HepG2 (cell line): ENCODE data around the gene NPY. TPM values are rescaled to one million over a fixed set of nuclear protein-coding genes. Genes with fewer than 3 reads are reported as not detected.
"Not testable (repeated sequence)": the region's sequence is repeated elsewhere in the genome, so short reads cannot be mapped to it uniquely, and the experiment has no call there.

Experiments used
- ATAC-seq: fragments of 200-7000 bp; cut with Tn5 transposase; 3 replicates; pipeline ENCODE4 v1.9.1; 2020; ENCODE audit warnings: mild to moderate bottlenecking, moderate library complexity
- BruUV-seq: library from RNA; stranded (reverse); fragments of 400-500 nt; replicated peaks from 2 replicates; lab custom pipeline; 2021; lab: Mats Ljungman, UMichigan
- CTCF ChIA-PET: fragments of 300-600 bp; formaldehyde crosslinking; extraction: SDS; loops from one replicate; lab custom pipeline; 2021; ENCODE audit warnings: low total read pairs, inconsistent platforms, low intra/inter-chr PET ratio; lab: Yijun Ruan, JAX
- POLR2A ChIA-PET: fragments of 350-600 bp; sonication (Branson Sonifier 250); formaldehyde crosslinking; loops from one replicate; lab custom pipeline; 2020; ENCODE audit warnings: antibody characterized with exemption, inconsistent platforms; lab: Yijun Ruan, JAX
- DNase-seq: peaks from one replicate; pipeline ENCODE4 v3.0.0-alpha.2; 2015; ENCODE audit warnings: low spot score
- FAIRE-seq: peaks from 3 replicates; lab custom pipeline; 2011; peaks lifted over from hg19 to GRCh38; lab: Jason Lieb, UNC
- H2AFZ ChIP-seq: one replicate; pipeline ENCODE4 v1.6.1; 2011; ENCODE audit warnings: low read length, inconsistent platforms
- H3K27ac ChIP-seq: fragments of 300-600 bp; 3 replicates; pipeline ENCODE4 v1.8.0; 2011; ENCODE audit warnings: mixed run types, mild to moderate bottlenecking, mixed read lengths, low read length, inconsistent platforms; ENCODE audit not compliant: insufficient read depth; ENCODE audit errors: extremely low read length
- H3K27me3 ChIP-seq, 2 experiments: fragments of 200-600 bp in 1 of 2; 2 replicates in 1 of 2; 3 replicates in 1 of 2; pipeline versions ENCODE4 v1.6.0 to v1.8.0; 2011; ENCODE audit warnings: low read length in 2 of 2, mild to moderate bottlenecking in 2 of 2, moderate library complexity in 2 of 2, inconsistent platforms in 1 of 2; ENCODE audit not compliant: insufficient read depth in 2 of 2, control insufficient read depth in 1 of 2
- H3K36me3 ChIP-seq, 2 experiments: fragments of 200-600 bp in 1 of 2; replicated peaks in 1 of 2; 2 replicates in 1 of 2; 3 replicates in 1 of 2; pipeline versions ENCODE4 v1.5.1 to v1.8.0; 2011; ENCODE audit warnings: low read length in 2 of 2, inconsistent platforms in 1 of 2; ENCODE audit not compliant: insufficient read depth in 2 of 2, control insufficient read depth in 1 of 2
- H3K4me1 ChIP-seq: 2 replicates; pipeline ENCODE4 v1.5.1; 2012; ENCODE audit warnings: low read length, inconsistent platforms; ENCODE audit not compliant: insufficient read depth
- H3K4me2 ChIP-seq: 2 replicates; pipeline ENCODE4 v1.6.0; 2011; ENCODE audit warnings: low read depth, low read length, inconsistent platforms
- H3K4me3 ChIP-seq, 3 experiments: fragments of 200-600 bp in 1 of 3; sonication (generic), shearing (Covaris generic) in 1 of 3; replicated peaks in 1 of 3; 2 replicates each; pipeline ENCODE4 v1.5.1; 2011 to 2016; ENCODE audit warnings: low read length in 3 of 3, inconsistent platforms in 2 of 3, low read depth in 2 of 3, mild to moderate bottlenecking in 2 of 3, control low read depth in 1 of 3, mixed read lengths in 1 of 3; ENCODE audit not compliant: insufficient read depth in 1 of 3
- H3K79me2 ChIP-seq: one replicate; pipeline ENCODE4 v1.6.1; 2011; ENCODE audit warnings: low read length, inconsistent platforms; ENCODE audit not compliant: insufficient read depth
- H3K9ac ChIP-seq: 2 replicates; pipeline ENCODE4 v1.6.0; 2011; ENCODE audit warnings: mild to moderate bottlenecking, low read depth, low read length, inconsistent platforms; ENCODE audit not compliant: insufficient read depth
- H3K9me3 ChIP-seq: 2 replicates; pipeline ENCODE4 v1.5.1; 2012; ENCODE audit warnings: mild to moderate bottlenecking, low read length
- H4K20me1 ChIP-seq: 2 replicates; pipeline ENCODE4 v1.6.0; 2011; ENCODE audit warnings: inconsistent platforms, mild to moderate bottlenecking, low read length, moderate library complexity; ENCODE audit not compliant: insufficient read depth
- CC2D1A ChIP-seq: sonication (generic); formaldehyde crosslinking; IDR thresholded peaks from 2 replicates; pipeline ENCODE4 v1.8.1; 2023; ENCODE audit warnings: mild to moderate bottlenecking, missing genetic modification reagents
- FOXC1 ChIP-seq: sonication (generic); formaldehyde crosslinking; IDR thresholded peaks from 2 replicates; pipeline ENCODE4 v1.8.0; 2022; ENCODE audit warnings: mild to moderate bottlenecking, missing genetic modification reagents, borderline replicate concordance
- SALL1 ChIP-seq: sonication (generic); formaldehyde crosslinking; IDR thresholded peaks from 2 replicates; pipeline ENCODE4 v1.8.0; 2022; ENCODE audit warnings: mild to moderate bottlenecking, missing genetic modification reagents
- SAP130 ChIP-seq: IDR thresholded peaks from 2 replicates; pipeline ENCODE4 v1.6.1; 2016; ENCODE audit warnings: low read depth
- SMAD1 ChIP-seq: sonication (generic); formaldehyde crosslinking; IDR thresholded peaks from 2 replicates; pipeline ENCODE4 v1.4.0; 2020; ENCODE audit warnings: missing genetic modification reagents, low read depth, mild to moderate bottlenecking, borderline replicate concordance
- STAT5B ChIP-seq: sonication (generic); formaldehyde crosslinking; IDR thresholded peaks from 2 replicates; pipeline ENCODE4 v1.4.0; 2020; ENCODE audit warnings: missing genetic modification reagents
- TAF15 ChIP-seq: fragments of 200-400 bp; formaldehyde crosslinking; IDR thresholded peaks from one replicate; pipeline ENCODE4 v1.6.1; 2018; ENCODE audit warnings: mild to moderate bottlenecking, low read depth, low read length; ENCODE audit not compliant: poor library complexity, severe bottlenecking
- ZNF12 ChIP-seq: sonication (generic); formaldehyde crosslinking; IDR thresholded peaks from 2 replicates; pipeline ENCODE4 v1.5.0; 2020; ENCODE audit warnings: missing genetic modification reagents
- ZNF33A ChIP-seq: sonication (generic); formaldehyde crosslinking; IDR thresholded peaks from 2 replicates; pipeline ENCODE4 v1.5.1; 2020; ENCODE audit warnings: missing genetic modification reagents, mild to moderate bottlenecking, moderate library complexity, borderline replicate concordance
- ZNF775 ChIP-seq: sonication (generic); formaldehyde crosslinking; IDR thresholded peaks from 2 replicates; pipeline ENCODE4 v1.4.0; 2020; ENCODE audit warnings: missing genetic modification reagents, mild to moderate bottlenecking, moderate library complexity, borderline replicate concordance
- WGBS: methylation state at CpG from one replicate; pipeline ENCODE4 v1.1.6; 2017; ENCODE audit warnings: low lambda C conversion rate; 5-methylcytosine and 5-hydroxymethylcytosine counted together
- in situ Hi-C: cut with HindIII; loops from 2 replicates; pipeline ENCODE4 v1.10.0; 2017; ENCODE audit warnings: low pct_unique_long_range_greater_than_20kb; ENCODE audit not compliant: extremely low pct_ligation_motif_present
- intact Hi-C: fragments of 100-400 bp; cut with micrococcal nuclease; formaldehyde crosslinking; loops from one replicate; pipeline ENCODE4 v1.10.0; 2022; ENCODE audit not compliant: unreplicated experiment
- polyA plus RNA-seq, 8 experiments: library from polyadenylated mRNA; depleted of rRNA in 3 of 8; stranded (reverse) in 7 of 8; unstranded in 1 of 8; fragments of >200 nt; fragmentation: Illumina TruSeq in 4 of 8; extraction: Trizol in 4 of 8; gene quantifications; 2 replicates each; pipeline versions ENCODE4 v1.2.1 to v1.2.3, GENCODE V29; 2011 to 2016; ENCODE audit warnings: low read depth in 4 of 8, missing spikeins in 1 of 8, mixed read lengths in 1 of 8; ENCODE audit not compliant: insufficient read depth in 1 of 8
- total RNA-seq, 5 experiments: library from RNA; depleted of rRNA; stranded (reverse); fragments of >200 nt; fragmentation: Illumina TruSeq; extraction: Trizol; gene quantifications; 2 replicates each; pipeline ENCODE4 v1.2.3, GENCODE V29; 2016; ENCODE audit warnings: low read depth in 1 of 5
- TF ChIP-seq, protein P1 (sequence below): fragments of 450-650 bp; IDR thresholded peaks from 2 replicates; pipeline ENCODE4 v1.6.1; 2017; ENCODE audit warnings: mild to moderate bottlenecking
- TF ChIP-seq, protein P2 (sequence below): sonication (generic); formaldehyde crosslinking; conservative IDR thresholded peaks from 2 replicates; pipeline ENCODE4 v1.4.0; 2020; ENCODE audit warnings: mild to moderate bottlenecking, missing genetic modification reagents, moderate library complexity

Gene NPY
- total and polyA plus RNA-seq, 2 of the 13 experiments (the other 11 are each of a cell fraction or from before 2014, with no cell fraction given), result not detected

DNA sequence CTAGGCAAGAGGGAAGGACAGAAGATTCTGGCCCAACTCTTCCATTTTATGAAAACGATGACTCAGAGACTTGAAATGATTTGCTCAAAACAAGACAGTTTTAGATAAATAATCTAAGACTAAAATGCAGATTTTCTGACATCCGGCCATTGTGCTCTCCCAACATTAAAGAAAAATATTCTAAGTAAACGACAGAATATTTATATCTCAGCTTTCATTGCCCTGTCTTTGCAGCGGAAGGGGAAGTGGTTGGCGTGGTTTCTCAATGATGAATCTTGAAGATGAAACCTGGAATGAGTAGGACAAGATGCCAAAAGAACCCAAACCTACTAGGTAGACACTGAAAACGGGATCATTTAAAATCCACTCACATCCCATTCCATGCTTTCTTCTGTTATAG lies 28.9 kb upstream of the NPY start:
- H3K79me2 ChIP-seq, result no peaks in the 10 kb centered on the region
- H3K27me3 ChIP-seq, result no peaks in the 10 kb centered on the region
- CTCF ChIA-PET, result no interaction called here
- in situ Hi-C loops, result no loop called here
- no peaks in the 10 kb centered on the region for H4K20me1 ChIP-seq
- H3K9ac ChIP-seq, result no peak overlapping the region
- intact Hi-C loops, result no loop called here
- H3K27ac ChIP-seq, result no peak overlapping the region
- no peaks in the 10 kb centered on the region for H3K9me3 ChIP-seq
- POLR2A ChIA-PET, result no interaction called here
- 2% methylated on average over 6 of the region's 6 CpGs for WGBS
- FAIRE-seq (no peak), DNase-seq (no peak), ATAC-seq (no peak)
- no peaks in the 10 kb centered on the region for H3K4me1 ChIP-seq
- no peak overlapping the region for H2AFZ ChIP-seq
- no peak overlapping the region for H3K4me3 ChIP-seq
- H3K4me2 ChIP-seq, result no peak overlapping the region
- no TSS peak for BruUV-seq
- H3K36me3 ChIP-seq, result no peaks in the 10 kb centered on the region
- TF ChIP-seq ZNF33A (no peak), ZNF775 (no peak), TAF15 (no peak), ZNF12 (CRISPR knock-in tag) (no peak), CC2D1A (CRISPR knock-in tag) (no peak), SAP130 (CRISPR knock-in tag) (no peak), STAT5B (CRISPR knock-in tag) (no peak), SMAD1 (no peak), FOXC1 (CRISPR knock-in tag) (no peak), SALL1 (CRISPR knock-in tag) (no peak)
- TF ChIP-seq, protein P1, sequence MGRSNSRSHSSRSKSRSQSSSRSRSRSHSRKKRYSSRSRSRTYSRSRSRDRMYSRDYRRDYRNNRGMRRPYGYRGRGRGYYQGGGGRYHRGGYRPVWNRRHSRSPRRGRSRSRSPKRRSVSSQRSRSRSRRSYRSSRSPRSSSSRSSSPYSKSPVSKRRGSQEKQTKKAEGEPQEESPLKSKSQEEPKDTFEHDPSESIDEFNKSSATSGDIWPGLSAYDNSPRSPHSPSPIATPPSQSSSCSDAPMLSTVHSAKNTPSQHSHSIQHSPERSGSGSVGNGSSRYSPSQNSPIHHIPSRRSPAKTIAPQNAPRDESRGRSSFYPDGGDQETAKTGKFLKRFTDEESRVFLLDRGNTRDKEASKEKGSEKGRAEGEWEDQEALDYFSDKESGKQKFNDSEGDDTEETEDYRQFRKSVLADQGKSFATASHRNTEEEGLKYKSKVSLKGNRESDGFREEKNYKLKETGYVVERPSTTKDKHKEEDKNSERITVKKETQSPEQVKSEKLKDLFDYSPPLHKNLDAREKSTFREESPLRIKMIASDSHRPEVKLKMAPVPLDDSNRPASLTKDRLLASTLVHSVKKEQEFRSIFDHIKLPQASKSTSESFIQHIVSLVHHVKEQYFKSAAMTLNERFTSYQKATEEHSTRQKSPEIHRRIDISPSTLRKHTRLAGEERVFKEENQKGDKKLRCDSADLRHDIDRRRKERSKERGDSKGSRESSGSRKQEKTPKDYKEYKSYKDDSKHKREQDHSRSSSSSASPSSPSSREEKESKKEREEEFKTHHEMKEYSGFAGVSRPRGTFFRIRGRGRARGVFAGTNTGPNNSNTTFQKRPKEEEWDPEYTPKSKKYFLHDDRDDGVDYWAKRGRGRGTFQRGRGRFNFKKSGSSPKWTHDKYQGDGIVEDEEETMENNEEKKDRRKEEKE, result no peak
- TF ChIP-seq, protein P2, sequence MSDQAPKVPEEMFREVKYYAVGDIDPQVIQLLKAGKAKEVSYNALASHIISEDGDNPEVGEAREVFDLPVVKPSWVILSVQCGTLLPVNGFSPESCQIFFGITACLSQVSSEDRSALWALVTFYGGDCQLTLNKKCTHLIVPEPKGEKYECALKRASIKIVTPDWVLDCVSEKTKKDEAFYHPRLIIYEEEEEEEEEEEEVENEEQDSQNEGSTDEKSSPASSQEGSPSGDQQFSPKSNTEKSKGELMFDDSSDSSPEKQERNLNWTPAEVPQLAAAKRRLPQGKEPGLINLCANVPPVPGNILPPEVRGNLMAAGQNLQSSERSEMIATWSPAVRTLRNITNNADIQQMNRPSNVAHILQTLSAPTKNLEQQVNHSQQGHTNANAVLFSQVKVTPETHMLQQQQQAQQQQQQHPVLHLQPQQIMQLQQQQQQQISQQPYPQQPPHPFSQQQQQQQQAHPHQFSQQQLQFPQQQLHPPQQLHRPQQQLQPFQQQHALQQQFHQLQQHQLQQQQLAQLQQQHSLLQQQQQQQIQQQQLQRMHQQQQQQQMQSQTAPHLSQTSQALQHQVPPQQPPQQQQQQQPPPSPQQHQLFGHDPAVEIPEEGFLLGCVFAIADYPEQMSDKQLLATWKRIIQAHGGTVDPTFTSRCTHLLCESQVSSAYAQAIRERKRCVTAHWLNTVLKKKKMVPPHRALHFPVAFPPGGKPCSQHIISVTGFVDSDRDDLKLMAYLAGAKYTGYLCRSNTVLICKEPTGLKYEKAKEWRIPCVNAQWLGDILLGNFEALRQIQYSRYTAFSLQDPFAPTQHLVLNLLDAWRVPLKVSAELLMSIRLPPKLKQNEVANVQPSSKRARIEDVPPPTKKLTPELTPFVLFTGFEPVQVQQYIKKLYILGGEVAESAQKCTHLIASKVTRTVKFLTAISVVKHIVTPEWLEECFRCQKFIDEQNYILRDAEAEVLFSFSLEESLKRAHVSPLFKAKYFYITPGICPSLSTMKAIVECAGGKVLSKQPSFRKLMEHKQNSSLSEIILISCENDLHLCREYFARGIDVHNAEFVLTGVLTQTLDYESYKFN (CRISPR knock-in tag), result no peak

DNA sequence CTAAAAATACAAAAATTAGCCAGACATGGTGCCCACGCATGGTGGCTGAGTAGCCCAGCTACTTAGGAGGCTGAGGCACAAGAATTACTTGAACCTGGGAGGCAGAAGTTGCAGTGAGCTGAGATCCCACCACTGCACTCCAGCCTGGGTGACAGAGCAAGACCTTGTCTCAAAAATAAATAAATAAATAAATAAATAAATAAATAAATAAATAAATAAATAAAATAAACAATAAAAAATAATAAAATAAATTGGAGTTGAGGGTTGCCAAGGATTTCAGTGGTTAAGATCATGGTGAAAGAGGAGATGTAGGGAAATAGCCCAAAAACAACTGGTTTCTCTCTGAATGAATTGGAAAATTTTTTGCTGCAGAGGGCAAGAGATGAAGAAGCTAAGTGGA lies 25.7 kb upstream of the NPY start:
- FAIRE-seq, H3K27ac ChIP-seq, ATAC-seq, intact Hi-C loops, CTCF ChIA-PET, H3K36me3 ChIP-seq, H3K27me3 ChIP-seq, in situ Hi-C loops, POLR2A ChIA-PET, H3K79me2 ChIP-seq, H3K9ac ChIP-seq, BruUV-seq, H2AFZ ChIP-seq, H3K4me2 ChIP-seq, H4K20me1 ChIP-seq, H3K4me1 ChIP-seq, H3K4me3 ChIP-seq, H3K9me3 ChIP-seq, DNase-seq: not testable (repeated sequence)
- 42% methylated on average over 1 of the region's 1 CpG for WGBS
